Measurements from ENCODE around the gene PAQR7. TPM values are rescaled to one million over a fixed set of nuclear protein-coding genes. Genes with fewer than 3 reads are reported as not detected.

PAQR7 gene
- total and polyA plus RNA-seq, 11 donors: 1.1 to 5.7 (median 2.0) TPM

DNA sequence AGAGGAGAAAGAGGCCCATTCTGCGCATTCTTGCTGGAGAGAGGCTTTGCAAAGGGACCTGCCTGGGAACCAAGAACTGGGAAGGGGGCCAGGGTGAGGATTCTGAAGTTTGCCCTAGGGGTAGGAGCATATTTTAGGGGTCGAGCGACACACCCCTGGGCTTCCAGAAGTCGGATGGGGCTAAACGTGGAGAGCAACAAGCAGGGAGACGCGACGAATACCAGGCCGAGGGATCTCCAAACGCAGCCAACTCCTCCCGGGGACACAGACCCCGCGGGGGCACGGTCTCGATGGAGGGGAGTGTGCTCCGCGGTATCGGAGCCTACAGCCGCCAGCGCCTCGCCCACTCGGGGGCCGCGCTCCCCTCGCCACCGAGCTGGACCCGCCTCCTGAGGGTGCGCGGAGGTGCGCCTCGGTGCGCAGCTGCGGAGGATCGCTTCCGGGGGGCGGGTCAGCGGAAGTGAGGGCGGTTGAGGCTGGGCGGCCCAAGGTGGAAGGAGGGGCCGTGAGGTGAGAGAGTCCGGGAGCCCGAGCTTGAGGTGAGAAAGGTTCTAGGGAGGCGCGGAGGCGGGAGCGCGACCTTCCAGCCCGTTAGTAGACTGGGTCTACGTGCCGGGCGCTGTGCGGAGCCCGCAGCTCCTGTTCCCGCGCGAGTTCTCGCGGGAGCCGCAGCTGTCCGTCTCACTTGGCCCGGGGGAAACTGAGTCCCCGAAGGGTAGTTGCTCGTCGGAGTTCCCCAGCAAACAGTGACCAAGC, 55.8 kb downstream of the PAQR7 start, which contains the start of gene MTFR1L:
MTFR1L (plus strand) TSS at position 464 of the 756 bp plus-strand sequence. CDS start 3,151 bp downstream, outside the sequence.
- DNase-seq (peak; percentile 90 to 93 (median 92)), ATAC-seq (peak; percentile 89 to 91 (median 90))
- 1% methylated on average over 35 to 64 of the region's 64 CpGs for WGBS, 4 donors
- TF ChIP-seq POLR2A (IDR thresholded peaks at IDR 0.05): peak in 1 of 2 donors; percentile 89
- TF ChIP-seq, protein P1, sequence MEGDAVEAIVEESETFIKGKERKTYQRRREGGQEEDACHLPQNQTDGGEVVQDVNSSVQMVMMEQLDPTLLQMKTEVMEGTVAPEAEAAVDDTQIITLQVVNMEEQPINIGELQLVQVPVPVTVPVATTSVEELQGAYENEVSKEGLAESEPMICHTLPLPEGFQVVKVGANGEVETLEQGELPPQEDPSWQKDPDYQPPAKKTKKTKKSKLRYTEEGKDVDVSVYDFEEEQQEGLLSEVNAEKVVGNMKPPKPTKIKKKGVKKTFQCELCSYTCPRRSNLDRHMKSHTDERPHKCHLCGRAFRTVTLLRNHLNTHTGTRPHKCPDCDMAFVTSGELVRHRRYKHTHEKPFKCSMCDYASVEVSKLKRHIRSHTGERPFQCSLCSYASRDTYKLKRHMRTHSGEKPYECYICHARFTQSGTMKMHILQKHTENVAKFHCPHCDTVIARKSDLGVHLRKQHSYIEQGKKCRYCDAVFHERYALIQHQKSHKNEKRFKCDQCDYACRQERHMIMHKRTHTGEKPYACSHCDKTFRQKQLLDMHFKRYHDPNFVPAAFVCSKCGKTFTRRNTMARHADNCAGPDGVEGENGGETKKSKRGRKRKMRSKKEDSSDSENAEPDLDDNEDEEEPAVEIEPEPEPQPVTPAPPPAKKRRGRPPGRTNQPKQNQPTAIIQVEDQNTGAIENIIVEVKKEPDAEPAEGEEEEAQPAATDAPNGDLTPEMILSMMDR (IDR thresholded peaks at IDR 0.05): no peak
- Histone ChIP-seq H3K9me3 (no peaks in the 10 kb centered on the region), H3K4me3 (peak within 1 kb of the TSS; percentile 74 to 98 (median 89)), H3K4me1 (peaks cover 0 to 59% (median 34%) of the 10 kb centered on the region in 12 donors), H3K36me3 (peaks cover 0 to 32% (median 23%) of the 10 kb centered on the region in 9 donors), H3K27me3 (no peaks in the 10 kb centered on the region), H3K27ac (peak within 1 kb of the TSS; percentile 81 to 98 (median 92))
- intact Hi-C loops (cut with DNase I): loop anchor here in 4 of 10 donors (2.0 to 10.0 kb wide), 5 partner anchors 55 to 575 kb away; partner anchors contain the start of genes PAFAH2 (in 3 of the 4), RSRP1 (in 2 of the 4) and PAQR7 (in 1 of the 4)

DNA sequence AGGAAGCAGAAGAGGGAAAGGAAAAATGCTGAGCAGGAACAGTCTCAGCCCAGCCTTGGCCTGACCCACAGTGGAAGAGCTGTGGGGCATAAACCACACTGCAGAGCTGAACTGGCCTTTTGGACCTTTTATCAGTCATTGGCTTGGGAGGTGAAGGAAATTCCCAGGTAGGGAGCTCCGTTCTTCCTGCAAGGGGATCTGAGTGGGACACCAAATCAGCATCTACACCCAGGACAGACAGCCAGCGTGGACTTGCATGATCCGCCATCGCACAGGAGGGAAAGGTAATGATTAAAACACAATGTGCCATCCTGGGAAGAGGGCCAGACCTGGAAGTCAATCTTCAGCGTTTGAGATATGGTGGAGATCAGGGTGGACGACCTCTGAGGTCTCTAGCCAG, 56.9 kb downstream of the PAQR7 start:
- no peak for TF ChIP-seq POLR2A (IDR thresholded peaks at IDR 0.05)
- TF ChIP-seq, protein P1 (IDR thresholded peaks at IDR 0.05): no peak

DNA sequence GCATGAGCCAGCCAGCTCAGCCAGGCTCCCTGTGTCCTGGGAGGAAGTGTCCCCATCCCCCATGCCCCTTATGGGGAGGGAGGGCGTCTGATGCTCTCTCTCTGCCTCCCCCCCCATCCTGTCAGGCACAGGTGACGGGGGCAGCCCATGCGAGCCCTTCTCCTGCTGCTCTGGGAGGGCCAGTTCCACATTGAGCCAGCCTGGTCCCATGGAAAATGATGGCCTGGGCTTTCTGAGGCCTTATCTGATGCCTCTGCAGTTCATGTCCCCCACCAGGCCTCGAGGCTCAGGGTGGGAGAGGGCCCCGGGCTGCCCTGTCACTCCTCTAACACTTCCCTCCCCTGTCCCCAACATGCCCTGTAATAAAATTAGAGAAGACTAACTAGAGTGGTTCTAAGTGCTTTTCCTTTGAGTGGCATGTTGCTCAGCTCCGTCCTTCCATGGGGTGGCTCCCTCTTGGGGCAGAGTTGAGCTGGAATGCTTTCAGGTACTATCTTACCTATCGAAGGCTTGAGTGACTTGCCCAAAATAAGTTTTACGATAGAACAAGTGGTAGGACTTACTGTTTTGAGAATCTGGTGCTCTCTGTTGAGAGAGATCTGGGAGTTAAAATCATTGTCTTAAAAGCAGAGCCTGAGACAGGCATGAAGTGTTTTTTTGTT, 57.5 kb downstream of the PAQR7 start:
- Histone ChIP-seq H3K4me3 (peak overlapping the region in 1 of 12 donors; percentile 96), H3K9me3 (no peaks in the 10 kb centered on the region), H3K36me3 (peaks cover 0 to 38% (median 35%) of the 10 kb centered on the region in 9 donors), H3K4me1 (peaks cover 0 to 47% (median 29%) of the 10 kb centered on the region in 12 donors), H3K27ac (peak overlapping the region in 2 of 12 donors; percentile 44 to 90), H3K27me3 (no peaks in the 10 kb centered on the region)
- ATAC-seq (no peak), DNase-seq (no peak)
- no peak for TF ChIP-seq POLR2A (IDR thresholded peaks at IDR 0.05)
- TF ChIP-seq, protein P1 (IDR thresholded peaks at IDR 0.05): peak in 3 of 12 donors; percentile 10 to 25 (median 17)
- WGBS, 4 donors: 29 to 39% (median 36%) methylated on average over 8 of the region's 8 CpGs
- intact Hi-C loops (cut with DNase I): loop anchor here in 2 of 10 donors (5.0 to 10.0 kb wide), 2 partner anchors 571 to 573 kb away; partner anchors contain the start of gene RSRP1 (in 2 of the 2)

More for the DNA sequence above, 56.9 kb downstream of the PAQR7 start:
- ATAC-seq (no peak), DNase-seq (no peak)
- H3K4me3 ChIP-seq: peak overlapping the region in 7 of 12 donors; percentile 84 to 96 (median 88)
- H3K36me3 ChIP-seq: peaks cover 0 to 37% (median 29%) of the 10 kb centered on the region in 9 donors
- peak overlapping the region in 4 of 12 donors; percentile 40 to 90 (median 46) for H3K27ac ChIP-seq
- peaks cover 0 to 53% (median 30%) of the 10 kb centered on the region in 12 donors for H3K4me1 ChIP-seq
- H3K27me3 ChIP-seq: no peaks in the 10 kb centered on the region
- WGBS, 4 donors: 28 to 48% (median 41%) methylated on average over 6 of the region's 6 CpGs
- intact Hi-C loops (cut with DNase I): loop anchor here in 2 of 10 donors (5.0 to 10.0 kb wide), 2 partner anchors 571 to 574 kb away; partner anchors contain the start of gene RSRP1 (in 2 of the 2)
- H3K9me3 ChIP-seq: no peaks in the 10 kb centered on the region

Data from heart left ventricle (tissue), 16 donors.